K562 (cell line): ENCODE data around the gene ARAP1.

Experiments used
- KLF6 ChIP-seq: fragments of 250-450 bp; sonication (Bioruptor Pico); IDR thresholded peaks from 2 replicates; pipeline ENCODE4 v1.4.0; 2020; ENCODE audit warnings: mild to moderate bottlenecking, moderate library complexity, borderline replicate concordance
- SNAPC5 ChIP-seq: fragments of 250-450 bp; sonication (Bioruptor Pico); IDR thresholded peaks from 2 replicates; pipeline ENCODE4 v1.8.0; 2021; ENCODE audit warnings: moderate library complexity, mild to moderate bottlenecking, inconsistent platforms

- no peak for TF ChIP-seq SNAPC5 (CRISPR knock-in tag)
- no peak for TF ChIP-seq KLF6 (CRISPR knock-in tag)
Measured at GRCh38 chr11:72738199-72739141, 13.7 kb downstream of the ARAP1 start.
